Measurements from ENCODE around the gene HIPK2.

DNA sequence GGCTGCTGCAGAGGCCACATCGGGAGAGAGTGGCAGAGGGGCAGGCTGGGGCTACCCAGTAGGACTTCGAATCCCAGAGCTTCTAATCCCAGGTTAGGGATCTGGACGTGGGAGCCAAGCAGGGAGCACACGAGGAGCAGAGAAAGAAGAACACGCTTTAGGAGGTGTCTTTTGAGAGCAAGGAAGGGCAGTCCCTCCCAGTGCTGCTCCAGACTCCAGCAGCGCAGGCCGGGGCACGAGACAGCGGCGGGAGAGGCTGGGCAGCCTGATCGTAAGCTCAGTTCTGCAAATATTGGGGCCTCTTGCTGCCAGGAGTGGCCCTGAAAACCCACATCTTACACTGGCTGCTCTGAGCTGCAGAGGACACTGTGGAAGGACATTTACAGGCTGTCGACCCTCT lies 75.9 kb downstream of the HIPK2 start:
- TF ChIP-seq POLR2A (IDR thresholded peaks at IDR 0.05): no peak
- no peak for TF ChIP-seq CTCF (IDR thresholded peaks at IDR 0.05)

All from body of pancreas (tissue), 4 donors.